CD4-positive, alpha-beta T cell treated with Interleukin-2 at 100 ng/mL for 4 hours (primary cell): ENCODE measurements around the gene PRPF19.

ENCODE experiments used
- DNase-seq: peaks from one replicate; pipeline ENCODE4 v3.0.0-alpha.2; 2020; ENCODE audit warnings: low spot score

The PRPF19 gene

DNA sequence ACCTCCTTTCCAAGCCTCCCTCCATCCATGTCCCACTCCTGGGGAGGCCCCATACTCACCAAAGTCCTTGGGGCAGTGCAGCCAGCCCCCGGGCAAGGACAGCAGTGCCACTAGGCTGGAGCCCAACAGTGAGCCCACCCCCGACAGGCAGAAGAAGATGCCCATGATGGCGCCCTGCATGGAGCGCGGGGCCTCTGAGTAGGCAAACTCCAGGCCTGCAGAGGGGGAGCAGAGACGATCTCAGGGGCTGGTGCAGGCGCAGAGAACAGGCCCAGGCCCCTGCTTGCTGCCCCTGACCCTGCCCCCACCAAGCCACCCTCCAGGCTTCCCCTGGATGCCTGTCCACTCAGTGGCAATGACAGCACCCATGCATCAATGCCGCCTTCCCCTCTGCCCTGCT lies 31.4 kb upstream of the PRPF19 start:
- no peak for DNase-seq

DNA sequence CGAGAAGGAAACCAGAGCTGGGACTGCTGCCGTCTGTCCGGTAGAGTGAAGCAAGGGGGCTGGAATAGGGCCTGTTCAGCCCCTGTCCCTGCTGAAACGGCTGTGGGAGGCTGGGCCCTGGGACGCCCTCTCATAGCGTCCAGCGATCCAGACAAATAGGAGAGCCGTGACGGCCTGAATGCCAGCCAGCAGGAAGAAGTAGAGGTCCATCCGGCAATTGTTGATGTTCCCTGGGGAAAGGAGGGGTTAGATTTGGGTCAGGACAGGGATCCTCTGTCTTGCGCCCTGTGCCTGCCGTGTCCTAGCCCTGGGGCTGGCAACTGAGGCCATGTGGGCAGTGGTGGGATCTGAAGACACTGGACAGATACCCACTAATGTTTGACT lies 30.8 kb upstream of the PRPF19 start:
- DNase-seq = no peak

DNA sequence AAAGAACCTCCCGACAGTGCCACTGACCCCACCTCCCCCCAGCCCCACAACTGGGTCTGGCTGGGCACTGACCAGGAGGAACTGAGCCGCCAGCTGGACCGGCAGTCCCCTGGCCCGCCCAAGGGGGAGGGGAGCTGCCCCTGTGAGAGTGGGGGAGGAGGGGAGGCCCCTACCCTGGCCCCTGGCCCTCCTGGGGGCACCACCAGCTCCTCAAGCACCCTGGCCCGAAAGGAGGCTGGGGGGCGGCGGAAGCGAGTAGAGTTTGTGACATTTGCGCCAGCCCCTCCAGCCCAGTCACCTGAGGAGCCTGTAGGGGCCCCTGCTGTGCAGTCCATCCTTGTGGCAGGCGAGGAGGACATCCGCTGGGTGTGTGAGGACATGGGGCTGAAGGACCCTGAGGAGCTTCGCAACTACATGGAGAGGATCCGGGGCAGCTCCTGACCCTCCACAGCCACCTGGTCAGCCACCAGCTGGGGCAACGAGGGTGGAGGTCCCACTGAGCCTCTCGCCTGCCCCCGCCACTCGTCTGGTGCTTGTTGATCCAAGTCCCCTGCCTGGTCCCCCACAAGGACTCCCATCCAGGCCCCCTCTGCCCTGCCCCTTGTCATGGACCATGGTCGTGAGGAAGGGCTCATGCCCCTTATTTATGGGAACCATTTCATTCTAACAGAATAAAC lies 30.2 kb upstream of the PRPF19 start:
- DNase-seq = no peak

DNA sequence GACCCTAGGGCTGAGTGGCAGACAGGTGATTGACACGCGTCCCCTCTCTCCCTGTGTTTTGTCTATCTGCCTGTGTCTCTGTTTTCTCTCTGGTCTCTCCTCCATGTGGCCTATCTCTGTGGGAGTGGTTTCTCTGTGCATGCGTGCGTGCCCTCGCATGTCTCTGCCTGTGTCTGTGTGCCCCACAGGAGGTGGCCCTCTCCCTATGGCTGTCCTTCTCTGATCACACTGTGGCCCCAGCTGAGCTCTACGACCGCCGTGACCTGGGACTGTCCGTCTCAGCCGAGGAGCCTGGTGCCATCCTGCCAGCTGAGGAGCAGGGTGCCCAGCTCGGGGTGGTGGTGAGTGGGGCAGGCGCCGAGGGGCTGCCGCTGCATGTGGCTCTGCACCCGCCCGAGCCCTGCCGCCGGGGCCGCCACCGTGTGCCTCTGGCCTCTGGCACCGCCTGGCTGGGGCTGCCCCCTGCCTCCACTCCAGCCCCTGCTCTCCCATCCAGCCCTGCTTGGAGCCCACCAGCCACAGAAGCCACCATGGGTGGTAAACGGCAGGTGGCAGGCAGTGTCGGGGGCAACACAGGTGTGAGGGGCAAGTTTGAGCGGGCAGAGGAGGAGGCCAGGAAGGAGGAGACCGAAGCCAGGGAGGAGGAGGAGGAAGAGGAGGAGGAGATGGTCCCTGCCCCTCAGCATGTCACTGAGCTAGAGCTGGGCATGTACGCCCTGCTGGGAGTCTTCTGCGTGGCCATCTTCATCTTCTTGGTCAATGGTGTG lies 29.5 kb upstream of the PRPF19 start:
- DNase-seq = no peak

DNA sequence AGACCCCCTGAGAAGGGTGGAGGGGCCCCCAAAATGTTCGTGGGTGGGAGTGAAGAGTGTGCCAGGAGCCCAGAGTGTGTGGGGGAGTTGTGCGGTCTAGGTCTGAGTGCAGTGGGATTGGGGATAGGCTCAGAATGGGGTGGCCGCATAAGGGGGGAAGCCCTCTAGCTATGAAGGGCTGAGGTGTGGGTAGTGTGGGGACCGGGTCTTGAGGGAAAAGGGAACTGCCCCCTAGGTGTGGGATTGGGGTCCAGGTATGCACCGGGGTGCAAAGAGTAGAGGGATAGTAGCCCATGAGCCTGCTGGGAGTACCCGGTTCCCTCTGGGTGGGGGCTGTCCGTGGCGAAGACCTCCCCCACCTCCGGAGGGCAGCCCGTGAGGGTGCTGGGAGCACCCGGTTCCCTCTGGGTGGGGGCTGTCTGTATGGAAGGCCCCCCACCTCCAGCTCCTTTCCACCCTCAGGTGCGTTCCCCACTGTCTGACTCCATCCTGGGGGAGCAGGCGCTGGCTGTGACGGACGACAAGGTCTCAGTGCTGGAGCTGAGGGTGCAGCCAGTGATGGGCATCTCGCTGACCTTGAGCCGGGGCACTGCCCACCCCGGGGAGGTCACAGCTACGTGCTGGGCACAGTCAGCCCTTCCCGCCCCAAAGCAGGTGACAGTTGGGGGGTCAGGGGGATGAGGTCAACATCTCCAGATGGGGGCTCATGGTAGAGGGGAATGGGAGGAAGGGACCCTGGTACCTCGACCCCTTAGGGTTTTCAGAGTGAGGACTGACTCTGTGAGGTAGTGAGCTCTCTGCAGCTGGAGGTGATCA lies 28.6 kb upstream of the PRPF19 start:
- no peak for DNase-seq

DNA sequence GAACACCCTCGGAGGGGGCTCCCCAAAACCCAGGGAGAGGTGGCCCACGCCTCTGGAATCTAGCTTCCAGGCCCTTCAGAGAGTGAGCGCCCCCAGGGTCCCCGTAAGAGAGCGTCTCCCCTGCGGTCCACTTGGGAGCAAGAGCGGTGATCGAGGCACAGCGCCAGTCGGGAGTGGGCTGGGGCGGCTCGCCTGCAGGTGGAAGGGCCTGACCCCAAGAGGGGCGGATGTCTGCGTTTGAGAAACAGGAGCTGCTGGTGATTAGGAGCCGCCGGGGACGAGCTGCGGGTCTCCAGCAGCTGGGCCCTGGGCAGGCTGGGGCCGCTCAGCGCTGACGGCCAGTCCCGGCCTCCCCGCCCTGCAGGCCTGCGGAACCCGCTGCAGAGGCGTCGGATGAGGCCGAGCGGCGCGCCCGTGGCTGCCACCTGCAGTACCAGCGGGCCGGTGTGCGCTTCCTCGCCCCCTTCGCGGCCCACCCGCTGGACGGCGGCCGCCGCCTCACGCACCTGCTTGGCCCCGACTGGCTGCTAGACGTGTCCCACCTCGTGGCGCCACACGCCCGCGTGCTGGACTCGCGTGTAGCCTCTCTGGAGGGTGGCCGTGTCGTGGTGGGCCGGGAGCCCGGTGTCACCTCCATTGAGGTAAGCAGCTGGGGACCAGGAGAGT lies 27.9 kb upstream of the PRPF19 start:
- no peak for DNase-seq

DNA sequence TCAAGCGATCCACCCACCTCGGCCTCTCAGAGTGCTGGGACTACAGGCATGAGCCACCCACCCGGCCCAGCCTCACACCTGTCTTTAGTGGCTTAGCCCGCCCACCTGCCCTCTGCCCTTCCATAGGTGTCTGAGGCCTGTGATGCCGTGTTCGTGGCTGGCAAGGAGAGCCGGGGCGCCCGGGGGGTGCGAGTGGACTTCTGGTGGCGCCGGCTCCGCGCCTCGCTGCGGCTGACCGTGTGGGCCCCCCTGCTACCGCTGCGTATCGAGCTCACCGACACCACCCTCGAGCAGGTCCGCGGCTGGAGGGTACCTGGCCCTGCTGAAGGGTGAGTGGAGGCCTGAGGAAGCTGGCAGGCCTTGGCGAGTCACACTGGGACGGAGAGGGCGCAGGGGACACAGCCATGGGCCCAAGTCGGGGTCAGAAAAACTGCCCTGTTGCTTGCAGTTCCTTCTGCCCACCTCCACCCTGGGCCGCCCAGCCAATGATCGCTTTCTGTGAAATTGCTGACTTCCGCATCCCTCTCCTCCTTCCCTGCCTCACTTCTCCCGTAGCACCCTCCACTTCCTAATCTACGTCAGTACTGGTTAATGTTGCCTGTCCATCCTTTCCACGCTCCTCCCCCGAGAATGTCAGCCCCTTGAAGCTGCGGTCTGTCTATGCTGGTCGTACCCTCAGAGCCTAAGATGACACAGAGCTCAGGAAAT lies 27.2 kb upstream of the PRPF19 start:
- DNase-seq = no peak

DNA sequence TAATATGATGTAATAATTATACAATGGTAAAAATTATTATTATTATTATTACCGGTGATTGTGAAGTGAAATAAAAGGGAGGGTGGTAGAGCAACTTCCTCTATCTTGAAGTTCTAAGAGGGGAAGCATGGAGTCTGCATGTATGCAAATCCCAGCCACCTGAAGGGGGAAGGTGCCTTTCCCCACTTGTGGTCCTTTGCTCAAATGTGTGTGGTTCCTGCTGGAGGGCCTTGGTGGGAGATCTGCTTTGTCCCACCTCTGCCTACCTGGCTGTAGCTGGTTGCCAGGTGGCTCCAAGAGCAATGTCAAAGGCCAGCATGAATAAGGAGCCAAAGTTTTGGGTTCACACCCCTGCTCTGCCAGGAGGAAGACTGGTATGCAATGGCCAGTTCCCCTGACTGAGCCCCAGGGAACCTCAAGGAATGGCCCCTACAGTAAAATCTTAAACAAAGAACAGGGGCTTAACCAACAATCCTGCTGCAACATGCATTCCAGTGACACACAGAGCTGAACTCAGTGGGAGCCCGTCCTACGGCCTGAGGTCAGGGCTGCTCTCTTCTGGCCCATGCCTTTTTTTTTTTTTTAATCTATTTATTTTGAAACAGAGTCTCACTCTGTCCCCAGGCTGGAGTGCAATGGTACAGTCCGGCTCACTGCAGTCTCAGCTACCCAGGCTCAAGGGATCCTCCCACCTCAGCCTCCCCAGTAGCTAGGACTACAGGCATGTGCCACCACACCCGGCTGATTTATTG lies 26.4 kb upstream of the PRPF19 start:
- no peak for DNase-seq

DNA sequence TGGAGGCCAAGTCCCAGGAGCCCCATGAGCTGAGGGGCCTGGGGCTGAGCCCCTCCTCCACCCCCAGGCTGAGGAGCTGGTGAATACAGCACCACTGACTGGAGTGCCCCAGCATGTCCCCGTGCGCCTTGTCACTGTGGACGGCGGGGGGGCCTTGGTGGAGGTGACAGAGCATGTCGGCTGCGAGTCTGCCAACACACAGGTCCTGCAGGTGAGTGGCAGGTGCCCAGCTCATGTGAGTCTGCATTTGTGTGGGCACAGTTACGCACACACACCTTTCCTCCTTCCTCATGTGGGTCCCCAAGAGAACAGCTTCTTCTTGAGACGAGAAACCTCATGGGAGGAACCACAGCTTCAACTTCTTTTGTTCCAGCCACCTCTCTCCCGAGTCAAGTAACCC lies 25.5 kb upstream of the PRPF19 start:
- no peak for DNase-seq

DNA sequence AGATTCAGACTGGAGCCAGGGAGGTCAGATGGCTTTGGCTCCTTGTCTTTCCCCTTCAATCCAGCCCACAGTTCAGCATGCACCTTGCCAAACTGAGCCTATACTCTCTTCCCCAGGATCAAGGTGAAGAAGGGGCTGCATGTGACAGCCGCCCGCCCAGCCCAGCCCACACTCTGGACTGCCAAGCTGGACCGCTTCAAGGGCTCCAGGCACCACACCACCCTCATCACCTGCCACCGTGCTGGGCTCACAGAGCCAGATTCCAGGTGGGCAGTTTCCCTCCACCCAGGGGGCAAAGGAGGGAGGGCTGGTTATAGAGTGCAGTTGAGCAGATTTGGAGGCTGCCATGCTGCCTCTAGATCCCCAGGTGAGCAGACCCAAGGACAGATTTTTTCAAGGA lies 24.0 kb upstream of the PRPF19 start:
- no peak for DNase-seq

DNA sequence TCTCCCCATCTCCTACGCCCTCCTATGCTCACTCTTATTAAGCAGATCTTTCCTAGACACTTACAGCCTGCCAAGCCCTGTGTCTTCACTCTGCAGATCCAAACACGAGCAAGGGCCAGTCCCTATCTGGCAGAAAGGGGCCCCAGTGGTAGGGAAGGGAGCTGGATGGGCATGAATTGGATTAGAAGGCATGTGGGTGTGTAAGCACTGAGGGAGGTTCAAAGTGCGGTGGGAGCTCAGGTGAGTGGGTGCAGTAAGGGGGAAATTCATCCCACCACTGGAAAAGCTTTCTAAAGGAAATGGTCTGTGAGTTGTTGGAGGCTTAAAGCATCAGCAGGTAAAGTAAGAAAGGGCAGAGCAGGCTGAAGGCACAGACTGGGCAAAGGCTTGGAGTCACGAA lies 23.4 kb upstream of the PRPF19 start:
- no peak for DNase-seq

DNA sequence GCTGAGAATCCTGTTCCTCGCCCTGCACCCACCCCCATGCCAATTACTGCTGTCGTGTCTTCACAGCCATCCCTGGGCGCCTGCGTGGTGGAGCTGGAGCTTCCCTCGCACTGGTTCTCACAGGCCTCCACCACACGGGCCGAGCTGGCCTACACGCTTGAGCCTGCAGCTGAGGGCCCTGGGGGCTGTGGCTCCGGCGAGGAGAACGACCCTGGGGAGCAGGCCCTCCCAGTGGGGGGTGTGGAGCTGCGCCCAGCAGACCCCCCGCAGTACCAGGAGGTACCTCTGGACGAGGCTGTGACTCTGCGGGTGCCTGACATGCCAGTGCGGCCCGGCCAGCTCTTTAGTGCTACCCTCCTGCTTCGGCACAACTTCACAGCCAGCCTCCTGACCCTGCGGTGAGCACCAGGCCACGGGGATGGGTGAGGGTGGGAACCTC lies 22.2 kb upstream of the PRPF19 start:
- DNase-seq = no peak

DNA sequence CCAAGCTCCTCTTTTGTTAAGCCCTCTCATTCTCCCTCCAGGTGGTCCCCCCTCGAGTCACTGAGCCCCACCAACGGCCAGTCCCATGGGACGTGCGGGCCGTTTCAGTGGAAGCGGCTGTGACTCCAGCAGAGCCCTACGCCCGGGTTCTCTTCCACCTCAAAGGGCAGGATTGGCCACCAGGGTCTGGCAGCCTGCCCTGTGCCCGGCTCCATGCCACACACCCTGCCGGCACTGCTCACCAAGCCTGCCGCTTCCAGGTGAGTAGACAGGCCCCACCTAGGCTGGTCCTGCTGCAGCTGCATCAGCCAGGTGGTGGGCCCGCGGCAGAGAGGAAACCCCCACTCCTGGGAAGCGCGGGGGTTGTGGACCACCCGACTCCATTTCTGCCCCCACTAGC lies 21.2 kb upstream of the PRPF19 start:
- DNase-seq = no peak

DNA sequence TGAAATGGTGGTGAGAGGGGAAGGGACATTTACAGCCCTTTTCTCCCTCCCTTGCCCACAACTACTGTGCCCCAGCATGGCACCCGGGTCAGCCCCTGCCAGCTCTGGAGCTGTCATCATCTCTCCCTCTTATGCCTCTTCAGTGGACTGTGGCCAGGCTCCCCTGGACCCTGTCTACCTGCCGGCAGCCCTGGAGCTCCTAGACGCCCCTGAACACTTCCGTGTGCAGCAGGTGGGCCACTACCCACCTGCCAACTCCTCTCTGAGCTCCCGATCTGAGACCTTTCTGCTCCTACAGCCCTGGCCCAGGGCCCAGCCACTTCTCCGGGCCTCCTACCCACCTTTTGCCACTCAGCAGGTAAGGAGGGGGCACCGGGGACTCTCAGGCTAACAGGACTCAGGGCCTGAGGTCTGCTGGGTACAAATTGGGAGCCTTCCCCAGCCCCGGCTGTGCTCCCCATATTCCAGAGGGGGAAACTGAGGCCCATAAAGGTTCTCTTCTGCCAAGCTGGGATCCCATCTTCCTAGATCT lies 20.7 kb upstream of the PRPF19 start:
- DNase-seq = no peak

DNA sequence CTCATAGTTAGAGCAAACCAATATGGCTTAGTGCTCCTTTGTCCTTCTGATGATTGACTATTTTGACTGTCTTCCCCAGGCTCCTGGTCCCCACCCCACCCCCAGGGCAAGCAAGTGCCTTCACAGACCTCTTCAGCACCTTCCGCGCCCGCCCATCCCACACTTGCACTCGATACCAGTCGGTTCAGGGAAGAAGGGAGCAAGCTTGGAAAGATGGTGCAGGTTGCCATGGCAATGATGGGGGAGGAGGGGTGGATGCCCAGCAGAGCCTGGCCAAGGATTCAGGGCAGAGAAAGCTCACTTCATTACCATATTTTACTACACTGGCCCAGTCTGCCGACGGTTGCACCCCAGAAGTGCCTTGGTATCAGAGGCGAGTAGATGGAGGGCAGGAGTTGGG lies 20.1 kb upstream of the PRPF19 start:
- no peak for DNase-seq

DNA sequence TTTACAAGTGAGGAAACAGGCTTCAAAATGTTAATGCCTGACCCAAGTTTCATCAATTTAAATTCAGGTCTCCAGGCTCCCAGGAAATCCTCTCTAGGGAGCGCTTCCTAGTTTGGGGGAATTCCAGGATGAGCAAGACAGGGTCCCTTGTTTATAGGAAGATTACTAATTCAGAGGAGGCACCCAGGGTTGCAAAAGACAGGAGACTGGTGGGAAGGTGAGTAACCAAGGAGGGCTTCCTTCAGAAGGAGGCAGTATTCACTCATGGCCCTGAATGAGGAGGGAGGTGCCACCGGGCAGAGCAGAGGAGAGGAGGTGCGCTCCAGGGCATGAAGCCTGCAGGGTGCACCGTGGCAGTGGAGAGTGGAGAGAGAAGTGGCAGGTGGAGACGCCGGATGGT lies 19.5 kb upstream of the PRPF19 start:
- DNase-seq = no peak

DNA sequence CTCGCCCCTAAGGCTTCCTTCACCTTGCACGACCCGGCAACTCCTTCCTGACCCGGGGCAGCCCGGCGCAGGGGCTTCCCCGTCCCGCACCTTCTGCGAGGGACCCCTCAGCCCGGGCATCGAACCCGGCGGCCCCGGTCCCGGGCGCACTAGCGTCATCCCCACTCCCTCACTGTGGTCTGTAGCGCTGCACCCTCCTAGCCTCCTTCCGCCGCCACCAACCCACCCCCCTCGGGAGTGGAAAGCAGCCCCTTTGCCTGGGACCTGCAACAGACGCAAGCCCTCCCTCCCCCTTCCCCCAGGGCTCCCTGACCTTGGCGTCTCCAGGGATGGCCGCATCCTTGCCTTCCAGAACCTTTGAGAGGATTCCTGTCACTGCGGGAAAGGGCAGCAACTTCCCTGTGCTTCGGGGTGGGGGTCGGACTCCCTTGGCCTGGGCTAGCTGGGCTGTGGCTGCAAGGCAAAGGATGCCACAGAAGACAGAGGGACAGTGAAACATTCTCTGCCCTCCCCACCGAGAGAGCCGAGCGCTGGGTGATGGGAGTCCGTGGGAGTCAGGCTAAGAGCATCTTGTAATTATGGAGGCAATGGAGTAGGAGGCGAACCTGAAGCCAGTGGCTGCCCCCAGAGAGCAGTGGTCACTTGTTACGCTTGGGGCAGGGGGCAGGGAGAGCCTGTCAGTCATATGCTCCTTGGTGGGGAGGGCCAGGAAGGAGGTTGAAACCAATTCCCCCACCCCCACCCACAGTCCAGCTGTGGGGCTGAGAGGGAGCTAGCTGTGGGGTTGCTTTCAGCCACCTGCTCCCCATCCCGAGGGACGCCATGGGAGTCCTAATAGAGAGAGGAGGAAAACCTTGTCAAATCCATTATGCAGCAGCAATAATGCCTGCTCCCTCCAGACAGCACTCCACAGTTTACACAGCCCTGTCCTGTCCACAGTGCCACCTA lies 18.8 kb upstream of the PRPF19 start:
- DNase-seq = no peak

DNA sequence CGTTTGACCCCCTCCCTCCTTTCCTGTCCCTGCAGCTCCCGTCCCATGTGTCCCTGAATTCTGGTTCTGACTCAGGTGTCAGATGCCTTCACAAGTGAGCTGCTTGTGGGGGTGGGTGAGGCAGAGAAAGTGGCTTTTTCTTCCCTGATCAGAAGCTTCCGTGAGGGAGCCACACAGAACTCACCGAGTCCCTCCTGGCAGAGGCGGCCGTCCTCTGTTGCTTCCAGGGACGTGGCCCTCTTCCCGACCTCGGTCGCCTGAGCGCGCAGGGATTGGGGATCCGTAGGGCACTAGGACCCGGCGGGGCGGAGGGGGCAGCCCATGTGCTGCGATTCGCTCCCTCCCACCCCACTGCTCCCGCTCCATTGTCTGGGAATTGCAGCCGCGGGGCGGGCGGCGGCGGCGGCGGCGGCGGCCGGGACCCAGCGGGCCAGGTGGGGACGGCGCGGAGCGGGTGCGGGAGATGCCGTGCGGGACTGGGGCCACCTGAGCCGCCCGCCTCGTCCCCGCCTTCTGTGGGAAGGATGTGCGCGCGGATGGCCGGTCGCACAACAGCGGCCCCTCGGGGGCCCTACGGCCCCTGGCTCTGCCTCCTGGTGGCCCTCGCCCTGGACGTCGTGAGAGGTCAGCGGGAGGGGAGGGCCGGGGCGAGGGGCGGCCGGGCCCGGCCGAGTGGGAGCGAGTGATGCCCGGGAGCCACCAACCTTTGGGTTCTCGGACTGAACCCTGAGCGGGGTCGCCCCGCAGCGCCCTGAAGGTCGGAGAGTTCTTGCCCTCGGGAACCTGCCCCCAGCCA lies 17.9 kb upstream of the PRPF19 start, which contains the start of gene TMEM132A:
Gene TMEM132A, plus strand, starts transcription at position 351 of the 796 bp plus-strand sequence. Its CDS starts 174 bp downstream, at position 525.
- no peak for DNase-seq

DNA sequence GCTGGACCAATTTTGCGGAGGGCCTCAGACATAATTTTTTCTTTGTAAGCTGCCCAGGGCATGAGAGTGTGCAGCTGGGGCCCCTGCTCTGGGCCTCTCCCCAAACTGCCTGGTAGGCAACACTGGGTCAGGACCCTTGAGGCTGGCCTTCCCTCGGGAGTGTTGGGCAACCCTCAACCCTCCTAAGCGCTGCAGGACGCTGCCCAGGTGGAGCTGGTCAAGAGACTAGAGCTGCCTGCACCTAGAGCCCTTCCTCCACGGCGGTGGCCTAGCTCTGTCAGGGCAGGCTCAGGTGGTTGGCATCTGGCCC lies 17.4 kb upstream of the PRPF19 start:
- DNase-seq = no peak
